ENCODE measurements around the gene GALNS.

The GALNS gene

DNA sequence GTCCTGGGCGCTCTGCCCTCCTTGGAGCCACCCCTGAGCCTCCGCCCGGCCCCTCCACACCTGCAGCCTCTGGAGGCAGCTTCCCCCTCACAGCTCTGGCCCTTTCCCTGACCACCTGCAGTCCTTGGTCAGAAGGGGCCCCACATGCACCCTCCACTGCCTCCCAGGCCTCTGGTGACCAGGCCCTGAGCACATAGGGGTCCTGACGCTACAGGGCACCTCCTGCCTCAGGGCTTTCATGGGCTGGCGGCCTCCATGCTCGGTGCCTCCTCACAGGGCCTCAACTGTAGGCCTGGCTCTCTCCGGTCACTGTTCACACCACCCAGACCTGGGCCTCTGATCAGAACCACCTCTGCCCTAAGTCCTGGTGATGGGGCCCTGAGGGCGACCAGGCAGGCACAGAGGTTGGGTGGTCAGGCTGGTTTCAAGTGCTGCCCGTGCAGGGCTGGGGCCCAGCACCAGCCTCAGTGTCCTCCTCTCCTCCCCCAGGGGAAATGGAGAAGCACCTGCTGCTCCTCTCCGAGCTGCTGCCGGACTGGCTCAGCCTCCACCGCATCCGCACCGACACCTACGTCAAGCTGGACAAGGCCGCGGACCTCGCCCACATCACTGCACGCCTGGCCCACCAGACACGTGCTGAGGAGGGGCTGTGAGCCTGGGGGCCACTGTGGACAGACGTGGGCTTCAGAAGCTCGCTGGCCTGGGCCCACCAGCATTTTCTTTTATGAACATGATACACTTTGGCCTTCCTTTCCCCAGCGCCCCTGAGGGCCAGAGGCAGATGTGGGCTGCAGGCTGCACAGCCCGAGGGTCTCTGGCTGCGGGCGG is 48.9 kb downstream of the GALNS start:
- peaks cover 30% of the 10 kb centered on the region for H3K79me1 ChIP-seq (replicated peaks; ENCODE audit: low read length, poor library complexity, severe bottlenecking)
- no peaks in the 10 kb centered on the region for H3K9me3 ChIP-seq (ENCODE audit: control insufficient read depth, low read length)
- no peak overlapping the region for H3K4me2 ChIP-seq (ENCODE audit: low read length, poor library complexity, severe bottlenecking)
- no peak overlapping the region for H3K4me3 ChIP-seq (ENCODE audit: insufficient read depth in 1 of 2, low read depth in 1 of 2, low read length in 2 of 2)
- no peak overlapping the region for H3K4ac ChIP-seq (ENCODE audit: low read depth in 1 of 2, low read length in 2 of 2)
- no peak overlapping the region for H2AK5ac ChIP-seq (ENCODE audit: low read length, severe bottlenecking)
- H2BK5ac ChIP-seq (ENCODE audit: low read depth, low read length, poor library complexity, severe bottlenecking), result no peak overlapping the region
- no peak overlapping the region for H4K91ac ChIP-seq (ENCODE audit: low read length)
- WGBS, result 96% methylated on average over 26 of the region's 26 CpGs
- no peak overlapping the region for H3K9ac ChIP-seq (ENCODE audit: low read length)
- H3K18ac ChIP-seq (ENCODE audit: low read depth in 1 of 2, low read length in 2 of 2), result no peak overlapping the region
- H4K8ac ChIP-seq (ENCODE audit: low read length), result no peak overlapping the region
- no peak overlapping the region for H2BK120ac ChIP-seq (ENCODE audit: low read depth, low read length)
- H3K14ac ChIP-seq (ENCODE audit: low read length in 2 of 2), result no peak overlapping the region
- peaks cover 48% of the 10 kb centered on the region for H3K4me1 ChIP-seq (ENCODE audit: control insufficient read depth, insufficient read depth, low read depth, low read length)
- H2BK15ac ChIP-seq (ENCODE audit: low read depth, poor library complexity, severe bottlenecking), result no peak overlapping the region
- no peak overlapping the region for H2AFZ ChIP-seq (ENCODE audit: low read depth, low read length)
- no peaks in the 10 kb centered on the region for H3K27me3 ChIP-seq (ENCODE audit: control insufficient read depth in 1 of 2, insufficient read depth in 1 of 2, low read length in 2 of 2)
- no peak for DNase-seq
- H2BK12ac ChIP-seq (ENCODE audit: low read length in 2 of 2), result no peak overlapping the region
- H3K23ac ChIP-seq (ENCODE audit: low read length in 2 of 2), result no peak overlapping the region
- H3K27ac ChIP-seq (ENCODE audit: low read length, poor library complexity, severe bottlenecking), result no peak overlapping the region
- peaks cover 30 to 52% of the 10 kb centered on the region in 2 experiments for H3K36me3 ChIP-seq (ENCODE audit: control insufficient read depth in 1 of 2, insufficient read depth in 2 of 2, low read depth in 1 of 2, low read length in 2 of 2)

DNA sequence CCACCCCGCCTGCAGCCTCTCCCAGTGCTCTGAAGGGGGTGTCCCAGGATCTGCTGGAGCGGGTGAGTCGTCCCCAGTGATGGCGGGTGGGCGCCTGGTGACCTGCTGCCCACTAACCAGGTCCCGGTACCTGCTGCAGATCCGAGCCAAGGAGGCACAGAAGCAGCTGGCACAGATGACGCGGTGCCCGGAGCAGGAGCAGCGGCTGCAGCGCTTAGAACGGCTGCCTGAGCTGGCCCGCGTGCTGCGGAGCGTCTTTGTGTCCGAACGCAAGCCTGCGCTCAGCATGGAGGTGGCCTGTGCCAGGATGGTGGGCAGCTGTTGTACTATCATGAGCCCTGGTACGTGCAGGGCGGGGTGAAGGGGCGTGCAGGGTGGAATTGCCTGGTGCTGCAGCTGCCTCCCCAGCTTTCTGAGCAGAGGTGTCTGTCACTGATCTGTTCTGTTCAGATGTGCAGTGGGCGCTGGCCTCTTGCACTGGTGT is 49.6 kb downstream of the GALNS start:
- H4K8ac ChIP-seq (ENCODE audit: low read length), result no peak overlapping the region
- no peak overlapping the region for H2BK5ac ChIP-seq (ENCODE audit: low read depth, low read length, poor library complexity, severe bottlenecking)
- H3K27me3 ChIP-seq (ENCODE audit: control insufficient read depth in 1 of 2, insufficient read depth in 1 of 2, low read length in 2 of 2), result no peaks in the 10 kb centered on the region
- H3K23ac ChIP-seq (ENCODE audit: low read length in 2 of 2), result no peak overlapping the region
- no peak overlapping the region for H2AFZ ChIP-seq (ENCODE audit: low read depth, low read length)
- peaks cover 32% of the 10 kb centered on the region for H3K79me1 ChIP-seq (replicated peaks; ENCODE audit: low read length, poor library complexity, severe bottlenecking)
- no peak overlapping the region for H2BK15ac ChIP-seq (ENCODE audit: low read depth, poor library complexity, severe bottlenecking)
- H3K4me1 ChIP-seq (ENCODE audit: control insufficient read depth, insufficient read depth, low read depth, low read length), result peaks cover 50% of the 10 kb centered on the region
- 98% methylated on average over 24 of the region's 24 CpGs for WGBS
- no peak overlapping the region for H3K4me2 ChIP-seq (ENCODE audit: low read length, poor library complexity, severe bottlenecking)
- no peak overlapping the region for H3K27ac ChIP-seq (ENCODE audit: low read length, poor library complexity, severe bottlenecking)
- peaks cover 30 to 52% of the 10 kb centered on the region in 2 experiments for H3K36me3 ChIP-seq (ENCODE audit: control insufficient read depth in 1 of 2, insufficient read depth in 2 of 2, low read depth in 1 of 2, low read length in 2 of 2)
- H2BK12ac ChIP-seq (ENCODE audit: low read length in 2 of 2), result no peak overlapping the region
- H3K4ac ChIP-seq (ENCODE audit: low read depth in 1 of 2, low read length in 2 of 2), result no peak overlapping the region
- H2AK5ac ChIP-seq (ENCODE audit: low read length, severe bottlenecking), result no peak overlapping the region
- no peak overlapping the region for H3K18ac ChIP-seq (ENCODE audit: low read depth in 1 of 2, low read length in 2 of 2)
- H2BK120ac ChIP-seq (ENCODE audit: low read depth, low read length), result no peak overlapping the region
- no peaks in the 10 kb centered on the region for H3K9me3 ChIP-seq (ENCODE audit: control insufficient read depth, low read length)
- DNase-seq, result no peak
- H4K91ac ChIP-seq (ENCODE audit: low read length), result no peak overlapping the region
- H3K9ac ChIP-seq (ENCODE audit: low read length), result no peak overlapping the region
- no peak overlapping the region for H3K4me3 ChIP-seq (ENCODE audit: insufficient read depth in 1 of 2, low read depth in 1 of 2, low read length in 2 of 2)
- no peak overlapping the region for H3K14ac ChIP-seq (ENCODE audit: low read length in 2 of 2)

DNA sequence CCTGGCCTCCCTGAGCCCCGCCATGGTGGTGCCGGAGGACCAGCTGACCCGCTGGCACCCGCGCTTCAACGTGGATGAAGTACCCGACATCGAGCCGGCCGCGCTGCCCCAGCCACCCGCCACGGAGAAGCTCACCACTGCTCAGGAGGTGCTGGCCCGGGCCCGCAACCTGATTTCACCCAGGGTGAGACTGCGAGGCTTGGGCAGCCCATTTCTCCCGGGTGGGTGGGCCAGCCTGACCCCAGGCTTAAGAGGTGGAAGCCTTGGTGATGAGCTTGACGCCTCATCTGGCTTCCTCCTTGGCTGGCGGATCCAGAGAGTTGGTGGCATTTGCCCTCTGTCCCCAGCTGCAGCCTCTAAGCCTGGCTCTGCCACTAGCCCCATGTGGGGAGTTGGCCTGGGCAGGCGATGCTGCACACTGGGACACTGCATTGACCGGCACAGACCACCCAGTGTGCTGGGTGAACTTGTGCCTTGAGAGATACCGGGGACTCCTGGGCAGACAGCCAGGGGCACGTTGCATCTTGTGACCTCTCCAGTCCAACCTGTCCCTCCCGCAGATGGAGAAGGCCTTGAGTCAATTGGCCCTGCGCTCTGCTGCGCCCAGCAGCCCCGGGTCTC is 50.1 kb downstream of the GALNS start:
- H3K36me3 ChIP-seq (ENCODE audit: control insufficient read depth in 1 of 2, insufficient read depth in 2 of 2, low read depth in 1 of 2, low read length in 2 of 2), result peaks cover 30 to 52% of the 10 kb centered on the region in 2 experiments
- peaks cover 33% of the 10 kb centered on the region for H3K79me1 ChIP-seq (replicated peaks; ENCODE audit: low read length, poor library complexity, severe bottlenecking)
- no peak overlapping the region for H3K4me2 ChIP-seq (ENCODE audit: low read length, poor library complexity, severe bottlenecking)
- H2BK15ac ChIP-seq (ENCODE audit: low read depth, poor library complexity, severe bottlenecking), result no peak overlapping the region
- no peak overlapping the region for H3K4ac ChIP-seq (ENCODE audit: low read depth in 1 of 2, low read length in 2 of 2)
- H3K27ac ChIP-seq (ENCODE audit: low read length, poor library complexity, severe bottlenecking), result no peak overlapping the region
- no peak overlapping the region for H3K23ac ChIP-seq (ENCODE audit: low read length in 2 of 2)
- no peak overlapping the region for H2BK12ac ChIP-seq (ENCODE audit: low read length in 2 of 2)
- H3K14ac ChIP-seq (ENCODE audit: low read length in 2 of 2), result no peak overlapping the region
- H3K4me1 ChIP-seq (ENCODE audit: control insufficient read depth, insufficient read depth, low read depth, low read length), result peaks cover 49% of the 10 kb centered on the region
- no peak overlapping the region for H2AFZ ChIP-seq (ENCODE audit: low read depth, low read length)
- no peak overlapping the region for H2BK120ac ChIP-seq (ENCODE audit: low read depth, low read length)
- WGBS, result 95% methylated on average over 27 of the region's 27 CpGs
- no peak overlapping the region for H4K91ac ChIP-seq (ENCODE audit: low read length)
- H3K27me3 ChIP-seq (ENCODE audit: control insufficient read depth in 1 of 2, insufficient read depth in 1 of 2, low read length in 2 of 2), result no peaks in the 10 kb centered on the region
- H3K9ac ChIP-seq (ENCODE audit: low read length), result no peak overlapping the region
- DNase-seq, result no peak
- H2AK5ac ChIP-seq (ENCODE audit: low read length, severe bottlenecking), result no peak overlapping the region
- no peak overlapping the region for H3K4me3 ChIP-seq (ENCODE audit: insufficient read depth in 1 of 2, low read depth in 1 of 2, low read length in 2 of 2)
- H2BK5ac ChIP-seq (ENCODE audit: low read depth, low read length, poor library complexity, severe bottlenecking), result no peak overlapping the region
- no peak overlapping the region for H3K18ac ChIP-seq (ENCODE audit: low read depth in 1 of 2, low read length in 2 of 2)
- H4K8ac ChIP-seq (ENCODE audit: low read length), result peak overlapping the region; percentile 31
- H3K9me3 ChIP-seq (ENCODE audit: control insufficient read depth, low read length), result no peaks in the 10 kb centered on the region

DNA sequence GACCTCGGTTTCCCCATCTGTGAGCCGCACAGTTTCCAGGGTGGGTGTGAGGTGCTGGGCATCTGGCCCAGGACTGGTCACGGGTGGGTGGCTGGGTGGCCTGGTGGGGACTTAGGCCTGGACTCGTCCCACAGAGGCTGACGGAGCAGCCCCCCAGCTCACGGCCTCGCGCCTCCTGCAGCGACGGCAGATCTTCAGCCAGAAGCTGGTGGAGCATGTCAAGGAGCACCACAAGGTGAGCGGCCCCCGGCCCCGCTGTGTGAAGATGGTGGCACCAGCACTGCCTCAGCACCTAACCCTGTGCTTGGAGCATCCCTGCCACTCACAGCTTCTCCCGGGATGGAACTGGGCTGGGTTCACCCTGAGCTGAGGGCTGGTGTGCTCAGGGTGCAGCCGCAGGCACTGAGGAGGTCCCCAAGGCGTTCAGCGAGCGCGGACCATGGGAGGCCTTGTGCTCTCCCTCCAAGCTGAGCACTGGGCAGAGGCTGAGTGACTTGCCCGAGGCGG is 50.8 kb downstream of the GALNS start:
- Histone ChIP-seq H3K4me2 (ENCODE audit: low read length, poor library complexity, severe bottlenecking) (no peak overlapping the region), H3K36me3 (ENCODE audit: control insufficient read depth in 1 of 2, insufficient read depth in 2 of 2, low read depth in 1 of 2, low read length in 2 of 2) (peaks cover 30 to 52% of the 10 kb centered on the region in 2 experiments), H2AFZ (ENCODE audit: low read depth, low read length) (no peak overlapping the region), H3K14ac (ENCODE audit: low read length in 2 of 2) (no peak overlapping the region), H2AK5ac (ENCODE audit: low read length, severe bottlenecking) (no peak overlapping the region), H4K8ac (ENCODE audit: low read length) (no peak overlapping the region), H3K4me3 (ENCODE audit: insufficient read depth in 1 of 2, low read depth in 1 of 2, low read length in 2 of 2) (no peak overlapping the region), H3K79me1 (replicated peaks; ENCODE audit: low read length, poor library complexity, severe bottlenecking) (peaks cover 33% of the 10 kb centered on the region), H3K9ac (ENCODE audit: low read length) (no peak overlapping the region), H4K91ac (ENCODE audit: low read length) (peak overlapping the region; percentile 46), H3K23ac (ENCODE audit: low read length in 2 of 2) (no peak overlapping the region), H2BK5ac (ENCODE audit: low read depth, low read length, poor library complexity, severe bottlenecking) (no peak overlapping the region), H3K4ac (ENCODE audit: low read depth in 1 of 2, low read length in 2 of 2) (no peak overlapping the region), H3K9me3 (ENCODE audit: control insufficient read depth, low read length) (no peaks in the 10 kb centered on the region), H2BK120ac (ENCODE audit: low read depth, low read length) (no peak overlapping the region), H3K18ac (ENCODE audit: low read depth in 1 of 2, low read length in 2 of 2) (no peak overlapping the region), H3K27ac (ENCODE audit: low read length, poor library complexity, severe bottlenecking) (no peak overlapping the region), H2BK15ac (ENCODE audit: low read depth, poor library complexity, severe bottlenecking) (no peak overlapping the region), H3K27me3 (ENCODE audit: control insufficient read depth in 1 of 2, insufficient read depth in 1 of 2, low read length in 2 of 2) (no peaks in the 10 kb centered on the region), H3K4me1 (ENCODE audit: control insufficient read depth, insufficient read depth, low read depth, low read length) (peaks cover 48% of the 10 kb centered on the region), H2BK12ac (ENCODE audit: low read length in 2 of 2) (no peak overlapping the region)
- WGBS, result 98% methylated on average over 21 of the region's 21 CpGs
- DNase-seq, result no peak
